HepG2 (cell line): ENCODE measurements around the gene PDE3B. TPM values are rescaled to one million over a fixed set of nuclear protein-coding genes. Genes with fewer than 3 reads are reported as not detected.

ENCODE experiments used
- ATAC-seq: fragments of 200-7000 bp; cut with Tn5 transposase; 3 replicates; pipeline ENCODE4 v1.9.1; 2020; ENCODE audit warnings: mild to moderate bottlenecking, moderate library complexity
- BruUV-seq: library from RNA; stranded (reverse); fragments of 400-500 nt; replicated peaks from 2 replicates; lab custom pipeline; 2021; lab: Mats Ljungman, UMichigan
- CTCF ChIA-PET: fragments of 300-600 bp; formaldehyde crosslinking; extraction: SDS; loops from one replicate; lab custom pipeline; 2021; ENCODE audit warnings: low total read pairs, inconsistent platforms, low intra/inter-chr PET ratio; lab: Yijun Ruan, JAX
- POLR2A ChIA-PET: fragments of 350-600 bp; sonication (Branson Sonifier 250); formaldehyde crosslinking; loops from one replicate; lab custom pipeline; 2020; ENCODE audit warnings: antibody characterized with exemption, inconsistent platforms; lab: Yijun Ruan, JAX
- DNase-seq: peaks from one replicate; pipeline ENCODE4 v3.0.0-alpha.2; 2015; ENCODE audit warnings: low spot score
- FAIRE-seq: peaks from 3 replicates; lab custom pipeline; 2011; peaks lifted over from hg19 to GRCh38; lab: Jason Lieb, UNC
- H2AFZ ChIP-seq: one replicate; pipeline ENCODE4 v1.6.1; 2011; ENCODE audit warnings: low read length, inconsistent platforms
- H3K27ac ChIP-seq: fragments of 300-600 bp; 3 replicates; pipeline ENCODE4 v1.8.0; 2011; ENCODE audit warnings: mixed run types, mild to moderate bottlenecking, mixed read lengths, low read length, inconsistent platforms; ENCODE audit not compliant: insufficient read depth; ENCODE audit errors: extremely low read length
- H3K27me3 ChIP-seq, 2 experiments: fragments of 200-600 bp in 1 of 2; 2 replicates in 1 of 2; 3 replicates in 1 of 2; pipeline versions ENCODE4 v1.6.0 to v1.8.0; 2011; ENCODE audit warnings: low read length in 2 of 2, mild to moderate bottlenecking in 2 of 2, moderate library complexity in 2 of 2, inconsistent platforms in 1 of 2; ENCODE audit not compliant: insufficient read depth in 2 of 2, control insufficient read depth in 1 of 2
- H3K36me3 ChIP-seq, 2 experiments: fragments of 200-600 bp in 1 of 2; replicated peaks in 1 of 2; 2 replicates in 1 of 2; 3 replicates in 1 of 2; pipeline versions ENCODE4 v1.5.1 to v1.8.0; 2011; ENCODE audit warnings: low read length in 2 of 2, inconsistent platforms in 1 of 2; ENCODE audit not compliant: insufficient read depth in 2 of 2, control insufficient read depth in 1 of 2
- H3K4me1 ChIP-seq: 2 replicates; pipeline ENCODE4 v1.5.1; 2012; ENCODE audit warnings: low read length, inconsistent platforms; ENCODE audit not compliant: insufficient read depth
- H3K4me2 ChIP-seq: 2 replicates; pipeline ENCODE4 v1.6.0; 2011; ENCODE audit warnings: low read depth, low read length, inconsistent platforms
- H3K4me3 ChIP-seq, 3 experiments: fragments of 200-600 bp in 1 of 3; sonication (generic), shearing (Covaris generic) in 1 of 3; replicated peaks in 1 of 3; 2 replicates each; pipeline ENCODE4 v1.5.1; 2011 to 2016; ENCODE audit warnings: low read length in 3 of 3, inconsistent platforms in 2 of 3, low read depth in 2 of 3, mild to moderate bottlenecking in 2 of 3, control low read depth in 1 of 3, mixed read lengths in 1 of 3; ENCODE audit not compliant: insufficient read depth in 1 of 3
- H3K79me2 ChIP-seq: one replicate; pipeline ENCODE4 v1.6.1; 2011; ENCODE audit warnings: low read length, inconsistent platforms; ENCODE audit not compliant: insufficient read depth
- H3K9ac ChIP-seq: 2 replicates; pipeline ENCODE4 v1.6.0; 2011; ENCODE audit warnings: mild to moderate bottlenecking, low read depth, low read length, inconsistent platforms; ENCODE audit not compliant: insufficient read depth
- H3K9me3 ChIP-seq: 2 replicates; pipeline ENCODE4 v1.5.1; 2012; ENCODE audit warnings: mild to moderate bottlenecking, low read length
- H4K20me1 ChIP-seq: 2 replicates; pipeline ENCODE4 v1.6.0; 2011; ENCODE audit warnings: inconsistent platforms, mild to moderate bottlenecking, low read length, moderate library complexity; ENCODE audit not compliant: insufficient read depth
- CCAR2 ChIP-seq: fragments of 200-400 bp; formaldehyde crosslinking; optimal IDR thresholded peaks from 2 replicates; pipeline ENCODE3; 2018; ENCODE audit warnings: low read depth, mild to moderate bottlenecking, low read length, moderate library complexity
- ELF3 ChIP-seq: IDR thresholded peaks from 2 replicates; pipeline ENCODE4 v1.6.1; 2016; ENCODE audit warnings: missing genetic modification reagents, missing compliant biosample characterization
- FOSL2 ChIP-seq: sonication (generic); formaldehyde crosslinking; IDR thresholded peaks from 2 replicates; pipeline ENCODE4 v1.4.0; 2020; ENCODE audit warnings: missing genetic modification reagents
- GATAD1 ChIP-seq: IDR thresholded peaks from 2 replicates; pipeline ENCODE4 v1.6.1; 2016; ENCODE audit warnings: missing genetic modification reagents, missing compliant biosample characterization
- HNF4G ChIP-seq, 2 experiments: sonication (generic) in 1 of 2; formaldehyde crosslinking in 1 of 2; IDR thresholded peaks; 2 replicates each; pipeline versions ENCODE4 v1.4.0 to v1.6.1; 2011 to 2020; ENCODE audit warnings: borderline replicate concordance in 2 of 2, low read depth in 2 of 2, mild to moderate bottlenecking in 2 of 2, low read length in 1 of 2, missing genetic modification reagents in 1 of 2, moderate library complexity in 1 of 2
- SETDB1 ChIP-seq: sonication (generic); formaldehyde crosslinking; IDR thresholded peaks from 2 replicates; pipeline ENCODE4 v1.5.1; 2020; ENCODE audit warnings: missing genetic modification reagents, mild to moderate bottlenecking, borderline replicate concordance
- SRSF9 ChIP-seq: fragments of 200-400 bp; formaldehyde crosslinking; IDR thresholded peaks from 2 replicates; pipeline ENCODE4 v1.6.1; 2018; ENCODE audit warnings: borderline replicate concordance, mild to moderate bottlenecking, low read depth, low read length; ENCODE audit not compliant: insufficient read depth, poor library complexity, severe bottlenecking
- TBL1XR1 ChIP-seq: fragments of 150-350 bp; IDR thresholded peaks from 2 replicates; pipeline ENCODE4 v1.6.1; 2014; ENCODE audit warnings: borderline replicate concordance, low read length; ENCODE audit not compliant: partially characterized antibody
- ZBTB33 ChIP-seq: sonication (generic); formaldehyde crosslinking; IDR thresholded peaks from 2 replicates; pipeline ENCODE4 v1.4.0; 2020; ENCODE audit warnings: missing genetic modification reagents
- ZNF256 ChIP-seq: sonication (generic); formaldehyde crosslinking; conservative IDR thresholded peaks from 2 replicates; pipeline ENCODE4 v1.4.0; 2020; ENCODE audit warnings: missing genetic modification reagents
- ZNF317 ChIP-seq: sonication (generic); formaldehyde crosslinking; IDR thresholded peaks from 2 replicates; pipeline ENCODE4 v1.5.0; 2020; ENCODE audit warnings: mild to moderate bottlenecking, missing genetic modification reagents
- ZNF577 ChIP-seq: sonication (generic); formaldehyde crosslinking; IDR thresholded peaks from 2 replicates; pipeline ENCODE4 v1.4.0; 2020; ENCODE audit warnings: mild to moderate bottlenecking, low read depth, missing genetic modification reagents, borderline replicate concordance
- ZNF616 ChIP-seq: sonication (generic); formaldehyde crosslinking; IDR thresholded peaks from 2 replicates; pipeline ENCODE4 v1.5.0; 2020; ENCODE audit warnings: low read depth, mild to moderate bottlenecking, missing genetic modification reagents
- WGBS: methylation state at CpG from one replicate; pipeline ENCODE4 v1.1.6; 2017; ENCODE audit warnings: low lambda C conversion rate; 5-methylcytosine and 5-hydroxymethylcytosine counted together
- in situ Hi-C: cut with HindIII; loops from 2 replicates; pipeline ENCODE4 v1.10.0; 2017; ENCODE audit warnings: low pct_unique_long_range_greater_than_20kb; ENCODE audit not compliant: extremely low pct_ligation_motif_present
- intact Hi-C: fragments of 100-400 bp; cut with micrococcal nuclease; formaldehyde crosslinking; loops from one replicate; pipeline ENCODE4 v1.10.0; 2022; ENCODE audit not compliant: unreplicated experiment
- polyA plus RNA-seq, 8 experiments: library from polyadenylated mRNA; depleted of rRNA in 3 of 8; stranded (reverse) in 7 of 8; unstranded in 1 of 8; fragments of >200 nt; fragmentation: Illumina TruSeq in 4 of 8; extraction: Trizol in 4 of 8; gene quantifications; 2 replicates each; pipeline versions ENCODE4 v1.2.1 to v1.2.3, GENCODE V29; 2011 to 2016; ENCODE audit warnings: low read depth in 4 of 8, missing spikeins in 1 of 8, mixed read lengths in 1 of 8; ENCODE audit not compliant: insufficient read depth in 1 of 8
- total RNA-seq, 5 experiments: library from RNA; depleted of rRNA; stranded (reverse); fragments of >200 nt; fragmentation: Illumina TruSeq; extraction: Trizol; gene quantifications; 2 replicates each; pipeline ENCODE4 v1.2.3, GENCODE V29; 2016; ENCODE audit warnings: low read depth in 1 of 5

PDE3B gene
- total and polyA plus RNA-seq, 2 of the 13 experiments (the other 11 are each of a cell fraction or from before 2014, with no cell fraction given), result 14.1 to 26.5 TPM

GRCh38 chr11:14677146-14677545 is 33.5 kb downstream of the PDE3B start:
- no peaks in the 10 kb centered on the region for H3K27me3 ChIP-seq
- TF ChIP-seq ZBTB33 (CRISPR knock-in tag) (no peak), FOSL2 (no peak), ZNF616 (CRISPR knock-in tag) (no peak), SETDB1 (CRISPR knock-in tag) (no peak), TBL1XR1 (no peak), CCAR2 (no peak), ZNF317 (no peak), ZNF577 (CRISPR knock-in tag) (no peak), GATAD1 (CRISPR knock-in tag) (no peak), SRSF9 (no peak), HNF4G (IDR thresholded peaks at IDR 0.05; ENCODE audit: borderline replicate concordance, low read depth, low read length) (no peak), HNF4G (CRISPR knock-in tag; IDR thresholded peaks at IDR 0.05; ENCODE audit: borderline replicate concordance, low read depth) (no peak), ZNF256 (CRISPR knock-in tag) (no peak), ELF3 (CRISPR knock-in tag) (no peak)
- no peak overlapping the region for H3K4me3 ChIP-seq
- H3K9me3 ChIP-seq, result peaks cover 5% of the 10 kb centered on the region; the same call in 1 of the 2 replicates
- ATAC-seq, result no peak
- no peak overlapping the region for H3K9ac ChIP-seq
- in situ Hi-C loops (no loop called here), intact Hi-C loops (no loop called here)
- no peak overlapping the region for H2AFZ ChIP-seq
- no peak overlapping the region for H3K4me2 ChIP-seq
- WGBS, result 91% methylated on average over 2 of the region's 2 CpGs
- ChIA-PET CTCF (no interaction called here), POLR2A (no interaction called here)
- H3K36me3 ChIP-seq, result 0 out of 5 replicates have a peak, but pooled peaks cover 0 to 3% of the 10 kb centered on the region in 2 experiments
- H3K4me1 ChIP-seq, result peaks cover 44% of the 10 kb centered on the region
- FAIRE-seq, result no peak
- no peak overlapping the region for H3K27ac ChIP-seq
- no peak for DNase-seq
- H3K79me2 ChIP-seq, result peaks cover 73% of the 10 kb centered on the region
- H4K20me1 ChIP-seq, result no peaks in the 10 kb centered on the region
- no TSS peak for BruUV-seq
